NCI-H1417 (cell line): ENCODE data around the gene CDH23.
"Not testable (repeated sequence)": the region's sequence is repeated elsewhere in the genome, so short reads cannot be mapped to it uniquely, and the experiment has no call there.

Experiments
- DNase-seq, 3 experiments: peaks; one replicate each; lab custom pipeline; 2025; lab: John Stamatoyannopoulos, UW

Gene CDH23

DNA sequence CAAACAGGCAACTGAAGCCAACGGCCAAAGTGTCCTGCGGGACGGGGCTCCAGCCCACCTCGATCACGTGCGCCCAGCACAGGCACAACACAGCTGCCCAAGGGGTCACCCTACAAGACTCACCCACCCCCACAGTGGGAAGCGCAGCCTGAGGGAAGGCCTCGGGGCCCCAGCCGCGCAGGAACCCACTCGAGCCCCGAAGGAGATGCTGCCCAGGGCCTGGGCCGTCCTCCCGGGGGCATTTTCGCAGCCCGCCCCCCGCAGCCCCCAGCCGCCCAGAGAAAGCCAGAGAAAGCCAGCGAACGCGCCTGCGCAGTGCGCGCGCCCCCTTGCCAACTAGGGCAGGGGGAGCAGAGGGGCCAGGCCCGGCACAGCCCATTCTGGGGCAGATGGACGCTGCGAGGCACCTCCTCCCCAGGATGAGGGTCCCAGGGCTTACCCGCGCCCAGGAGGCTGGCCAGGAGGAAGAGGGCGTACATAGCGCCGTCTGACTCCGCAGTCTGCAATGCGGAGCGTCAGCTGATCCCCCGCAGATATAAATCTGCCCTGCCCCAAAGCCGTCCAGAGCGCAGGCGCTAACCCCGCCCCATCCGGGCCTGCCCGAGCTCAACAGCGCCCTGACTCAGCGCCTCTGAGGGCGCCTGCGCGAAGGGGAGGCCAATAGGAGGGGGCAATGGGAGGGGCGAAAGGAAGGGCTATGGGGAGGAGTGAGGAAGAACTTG, 454.2 kb downstream of the CDH23 start, which contains the start of gene PSAP:
PSAP (minus strand) TSS at position 509 of the 722 bp plus-strand sequence; CDS start at position 479, 30 bp downstream.
- peak; percentile 93 to 96 (median 93) for DNase-seq

DNA sequence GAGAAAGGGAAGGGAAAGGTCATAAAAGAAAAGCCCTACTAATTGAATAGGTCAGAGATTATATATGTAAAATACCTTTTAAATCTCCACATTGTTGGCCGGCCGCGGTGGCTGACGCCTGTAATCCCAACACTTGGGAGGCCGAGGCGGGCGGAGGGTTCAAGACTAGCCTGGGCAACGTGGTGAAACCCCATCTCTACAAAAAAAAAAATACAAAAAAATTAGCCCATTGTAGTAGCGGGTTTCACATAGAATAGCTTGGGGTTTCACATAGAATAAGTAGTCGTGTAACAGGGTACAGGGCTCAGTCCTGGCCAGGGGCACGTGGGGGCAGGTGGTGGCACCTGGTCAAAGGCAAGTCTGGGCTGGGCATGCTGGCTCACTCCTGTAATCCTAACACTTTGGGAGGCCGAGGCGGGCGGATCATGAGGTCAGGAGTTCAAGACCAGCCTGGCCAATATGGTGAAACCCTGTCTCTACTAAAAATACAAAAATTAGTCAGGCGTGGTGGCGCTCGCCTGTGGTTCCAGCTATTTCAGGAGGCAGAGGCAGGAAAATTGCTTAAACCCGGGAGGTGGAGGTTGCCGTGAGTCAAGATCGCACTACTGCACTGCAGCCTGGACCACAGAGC, 454.9 kb downstream of the CDH23 start:
- DNase-seq: not testable (repeated sequence)

DNA sequence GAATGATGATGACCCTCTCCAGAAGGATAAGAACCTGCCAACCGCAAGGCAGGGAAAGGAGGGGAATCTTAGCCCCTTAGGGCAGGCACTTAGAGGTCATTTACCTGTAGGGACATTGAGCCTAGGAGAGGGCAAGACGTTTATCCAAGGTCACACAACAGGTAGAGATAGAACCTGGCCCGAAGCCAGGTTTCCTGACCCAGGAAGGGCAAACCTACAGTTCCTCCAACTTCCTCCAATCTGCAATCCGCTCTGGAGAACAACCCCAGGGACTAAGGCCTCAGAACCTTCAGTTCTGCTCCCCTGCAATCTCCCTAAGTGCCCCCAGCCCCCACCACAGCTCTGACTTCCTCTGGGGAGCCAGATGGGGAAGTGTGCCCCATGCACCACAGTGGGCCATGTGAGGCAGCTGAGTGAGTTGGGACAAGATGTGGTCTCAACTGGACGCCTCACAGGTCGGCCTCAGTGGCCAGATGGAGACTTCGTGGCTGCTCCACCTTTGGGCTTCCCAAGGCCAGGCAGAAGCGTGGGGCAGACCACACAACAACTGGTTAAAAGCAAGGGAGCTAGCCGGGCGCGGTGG, 455.7 kb downstream of the CDH23 start:
- no peak for DNase-seq

DNA sequence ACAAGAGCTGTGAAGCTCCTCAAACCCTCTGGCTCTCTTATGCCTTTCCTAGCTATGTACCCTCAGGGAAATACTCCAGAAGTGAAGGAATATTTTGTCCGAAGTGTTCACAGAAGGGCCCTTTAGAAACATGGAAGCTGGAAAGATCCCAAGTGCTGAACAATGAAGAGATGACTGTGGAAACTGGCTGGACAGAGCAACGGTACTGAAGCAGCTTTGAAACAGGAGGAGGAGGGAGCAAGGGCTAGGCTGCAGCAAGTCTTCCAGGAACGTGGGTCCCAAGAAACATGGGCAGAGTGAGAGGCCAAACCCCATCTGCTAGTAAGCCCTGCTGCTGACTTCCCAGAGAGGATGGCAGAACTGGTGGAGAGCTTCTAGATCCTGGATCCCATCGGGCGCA, 457.3 kb downstream of the CDH23 start:
- DNase-seq: no peak

DNA sequence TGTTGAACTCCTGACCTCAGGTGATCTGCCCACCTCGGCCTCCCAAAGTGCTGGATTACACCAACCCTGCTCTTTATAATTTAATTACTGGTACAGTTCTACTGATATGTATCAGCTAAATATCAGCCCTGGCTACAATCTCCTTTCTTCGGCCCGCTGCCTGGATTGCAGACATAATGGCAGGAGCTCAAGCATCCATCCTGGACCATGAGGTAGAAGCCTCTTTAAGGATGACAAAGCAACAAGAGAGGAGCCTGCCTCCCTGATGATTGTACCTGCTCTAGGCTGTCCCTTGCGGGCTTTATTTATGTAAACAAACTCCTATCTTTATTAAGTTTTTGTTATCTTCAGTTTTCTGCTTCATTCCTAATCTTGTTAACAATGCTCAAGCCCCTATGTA, 459.9 kb downstream of the CDH23 start:
- DNase-seq: no peak

DNA sequence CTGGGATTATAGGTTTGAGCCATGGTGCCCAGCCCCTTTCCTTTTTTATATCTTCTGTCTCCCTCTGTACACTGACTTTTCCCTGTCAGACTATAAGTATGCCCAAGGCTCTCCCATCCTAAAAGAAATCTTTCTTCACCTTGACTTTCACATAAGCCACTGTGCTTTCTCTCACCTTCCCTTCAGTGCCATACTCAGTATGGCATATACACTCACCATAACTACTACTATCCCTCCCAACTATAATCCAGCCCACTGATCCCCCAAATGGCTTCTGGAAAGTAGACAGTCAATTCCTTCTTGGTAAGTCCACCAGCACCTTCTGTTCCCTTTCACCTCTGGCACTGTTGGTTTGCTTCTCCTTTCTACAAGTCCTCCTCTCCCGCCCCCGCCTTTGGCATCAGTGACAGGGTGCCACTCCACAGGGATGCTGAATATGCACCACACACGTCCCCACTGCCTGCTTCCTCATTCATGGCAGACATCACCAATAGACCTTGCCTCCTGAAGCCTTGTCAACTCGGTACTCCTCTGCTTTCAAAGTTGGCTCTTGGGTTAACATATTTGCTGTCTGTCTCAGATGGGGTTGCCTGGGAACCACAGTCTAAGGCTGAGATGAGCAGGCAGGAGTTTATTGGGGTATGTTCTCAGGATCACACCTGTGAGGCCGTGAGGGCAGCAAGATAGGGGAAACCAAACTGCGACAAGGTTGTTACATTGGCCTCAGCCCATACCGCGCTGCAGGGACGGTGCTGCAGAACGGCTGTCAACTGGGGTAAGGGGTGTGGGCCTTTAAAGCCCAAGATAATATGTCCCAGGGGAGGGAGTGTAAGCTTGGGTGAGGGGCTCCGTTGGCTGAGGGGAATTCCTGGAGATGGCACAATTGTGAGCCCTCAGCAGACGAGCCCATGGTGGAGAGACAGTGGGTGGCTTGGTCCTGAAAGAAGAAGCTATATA, 461.5 kb downstream of the CDH23 start:
- DNase-seq: no peak

DNA sequence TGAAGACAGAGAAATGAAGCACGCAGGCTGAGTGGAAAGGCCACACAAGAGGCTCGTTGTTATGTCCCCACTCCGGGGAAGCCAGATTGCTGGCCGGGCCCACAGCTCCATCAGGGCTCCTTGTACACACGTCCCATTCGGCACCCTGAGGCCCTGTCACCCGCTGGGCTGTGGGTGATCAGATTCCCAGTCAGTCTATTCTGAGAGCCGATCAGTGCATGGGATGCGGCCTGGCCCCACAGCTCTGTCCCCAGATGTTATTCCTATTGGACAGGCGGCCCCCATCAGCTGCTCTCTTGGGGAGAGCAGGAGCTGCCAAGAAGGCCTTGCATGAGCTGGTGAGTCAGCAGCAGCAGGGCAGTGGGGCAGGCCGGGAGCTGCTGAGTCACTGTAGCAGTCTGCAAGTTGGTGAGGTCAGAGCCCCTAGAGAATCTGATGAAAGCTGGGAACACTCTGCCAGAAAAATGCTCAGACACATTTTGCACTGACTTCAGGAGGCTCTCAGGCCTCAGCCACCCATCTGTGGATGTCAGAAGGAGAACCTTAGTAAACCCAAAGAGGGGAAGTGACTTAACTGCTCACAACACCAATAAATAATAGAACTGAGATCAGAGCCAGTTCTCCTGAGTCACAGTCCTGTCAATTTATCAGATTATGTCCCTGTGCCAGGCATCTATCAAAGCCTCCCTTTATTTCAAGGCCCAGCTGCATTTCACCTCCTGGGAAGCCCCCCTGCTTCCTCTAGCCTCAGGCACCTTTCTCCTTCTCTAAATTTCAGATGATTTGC, 463.7 kb downstream of the CDH23 start:
- DNase-seq: peak in 2 of 3 experiments; percentile 23 to 54

DNA sequence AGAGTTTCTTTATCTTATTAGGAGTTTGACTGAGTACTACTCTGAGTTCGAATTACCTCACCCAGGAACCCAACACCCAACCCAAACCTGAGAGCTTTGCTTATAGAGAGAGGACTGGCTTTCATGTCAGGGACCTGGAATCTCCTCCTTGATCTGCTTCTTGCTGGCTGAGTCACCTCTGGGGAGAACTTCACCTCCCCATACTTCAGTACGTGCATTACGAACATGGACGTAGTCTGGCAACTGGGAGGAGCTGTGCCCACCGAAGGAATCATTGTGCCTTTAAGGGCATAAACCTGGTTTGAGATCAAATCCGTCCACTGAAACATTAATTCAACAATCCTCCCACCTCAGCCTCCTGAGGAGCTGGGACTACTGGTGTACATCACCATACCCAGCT, 466.5 kb downstream of the CDH23 start:
- DNase-seq: no peak

DNA sequence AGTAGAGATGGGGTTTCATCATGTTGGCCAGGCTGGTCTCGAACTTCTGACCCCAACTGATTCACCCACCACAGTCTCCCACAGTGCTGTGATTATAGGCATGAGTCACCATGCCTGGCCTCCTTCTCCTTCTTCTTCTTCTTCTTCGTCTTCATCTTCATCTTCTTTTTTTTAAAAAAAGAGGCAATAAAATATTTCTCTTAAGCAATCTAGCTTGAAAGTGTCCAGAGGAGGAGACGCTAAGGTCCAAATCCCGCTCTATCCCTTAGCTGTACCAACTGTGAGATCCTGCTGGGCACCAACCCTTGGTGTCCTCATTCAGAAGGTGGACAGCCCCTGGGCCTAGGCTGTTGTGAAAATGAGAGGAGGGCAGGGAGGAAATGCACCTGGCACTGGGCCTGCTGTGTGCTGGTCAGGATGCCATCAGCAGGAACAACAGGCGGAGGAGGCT, 468.2 kb downstream of the CDH23 start:
- no peak for DNase-seq
